ENCODE measurements around the gene PPP2R2C. TPM values are rescaled to one million over a fixed set of nuclear protein-coding genes. Genes with fewer than 3 reads are reported as not detected.

The PPP2R2C gene
- total RNA-seq, 1 experiment from 2014 or later = 8.1 TPM

DNA sequence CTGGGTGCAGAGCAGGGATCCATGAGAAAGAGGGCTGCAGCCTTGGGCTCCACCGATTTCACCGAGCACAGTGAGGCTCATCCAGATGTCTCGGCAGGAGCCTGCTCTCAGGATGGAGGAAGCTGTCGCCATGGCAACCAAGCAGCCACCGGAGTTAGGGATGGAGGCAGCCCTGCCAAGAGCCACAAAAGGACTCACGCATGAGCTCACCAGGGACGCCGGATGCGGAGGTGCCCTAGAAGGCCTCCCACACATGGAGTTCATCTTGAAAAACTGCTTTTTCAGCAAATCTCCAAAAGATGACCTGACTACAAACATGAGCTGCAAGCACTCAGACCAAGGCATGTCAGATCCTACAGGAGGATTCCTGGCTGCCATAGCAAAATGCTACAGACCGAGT is 112.0 kb downstream of the PPP2R2C start:
- Histone ChIP-seq H3T11ph (ENCODE audit: low read length) (no peak overlapping the region), H3K23ac (ENCODE audit: insufficient read length, low read depth, low read length) (no peak overlapping the region), H3K9me3 (ENCODE audit: control insufficient read depth, low read depth, low read length) (no peaks in the 10 kb centered on the region), H3K9ac (ENCODE audit: extremely low read depth, insufficient read length, low read length) (no peak overlapping the region), H3K4me2 (ENCODE audit: insufficient read depth, insufficient read length, low read length) (no peak overlapping the region), H2BK12ac (ENCODE audit: insufficient read length, low read depth, low read length) (no peak overlapping the region), H2BK120ac (ENCODE audit: low read depth, low read length, poor library complexity, severe bottlenecking) (no peak overlapping the region), H3K18ac (ENCODE audit: insufficient read length, low read depth, low read length) (no peak overlapping the region), H3K27me3 (ENCODE audit: insufficient read depth, low read length) (no peaks in the 10 kb centered on the region), H3K79me2 (ENCODE audit: insufficient read depth, low read length) (no peaks in the 10 kb centered on the region), H2AK5ac (ENCODE audit: insufficient read length, low read length) (no peak overlapping the region), H2BK15ac (ENCODE audit: low read depth, low read length) (no peak overlapping the region), H3K4ac (ENCODE audit: low read depth, low read length) (no peak overlapping the region), H4K5ac (ENCODE audit: insufficient read length, low read depth, low read length) (no peak overlapping the region), H4K91ac (ENCODE audit: insufficient read length, low read depth, low read length) (no peak overlapping the region), H3K14ac (ENCODE audit: insufficient read depth, low read length) (no peak overlapping the region), H3K23me2 (ENCODE audit: insufficient read length, low read depth, low read length, poor library complexity, severe bottlenecking) (no peaks in the 10 kb centered on the region), H4K20me1 (ENCODE audit: control insufficient read depth, insufficient read depth, insufficient read length) (no peaks in the 10 kb centered on the region), H2AFZ (ENCODE audit: low read length) (no peak overlapping the region), H3K27ac (ENCODE audit: insufficient read length, low read depth, low read length) (no peak overlapping the region), H3K56ac (ENCODE audit: insufficient read length, low read depth, low read length) (no peak overlapping the region), H3K79me1 (ENCODE audit: insufficient read depth, low read depth, low read length, poor library complexity, severe bottlenecking) (no peaks in the 10 kb centered on the region), H4K8ac (replicated peaks; ENCODE audit: insufficient read length, low read depth, low read length) (no peak overlapping the region), H3K4me1 (ENCODE audit: insufficient read depth, low read length) (no peaks in the 10 kb centered on the region), H2BK20ac (ENCODE audit: low read depth, low read length, poor library complexity, severe bottlenecking) (no peak overlapping the region), H2BK5ac (ENCODE audit: insufficient read length, low read length) (no peak overlapping the region)
- peaks cover 18% of the 10 kb centered on the region for H3K27me3 Mint-ChIP-seq (ENCODE audit: low read depth)
- no peak overlapping the region for H3K27ac Mint-ChIP-seq
- no peaks in the 10 kb centered on the region; a peak in 2 of 5 replicates for H3K9me3 Mint-ChIP-seq
- WGBS (ENCODE audit: extremely low coverage, insufficient read length, low lambda C conversion rate) = no CpG with 5 or more reads among the region's 10 CpGs
- no peaks in the 10 kb centered on the region for H3K36me3 Mint-ChIP-seq (ENCODE audit: insufficient read depth in 1 of 3, low read depth in 3 of 3)
- peaks cover 6 to 11% of the 10 kb centered on the region in 2 experiments for H3K4me1 Mint-ChIP-seq
- no peak overlapping the region for H3K4me3 Mint-ChIP-seq
- DNase-seq = no peak
- no peak for TF ChIP-seq CTCF (conservative IDR thresholded peaks at IDR 0.05)

Data from H9 (cell line).